Small intestine (tissue), 7 donors: ENCODE results near the gene RAD9A. TPM values are rescaled to one million over a fixed set of nuclear protein-coding genes. Genes with fewer than 3 reads are reported as not detected.
A peak's percentile ranks its signal among the peaks of the same experiment; 100 is the strongest.

Experiments
- DNase-seq, 2 donors: peaks; one replicate each; pipeline versions ENCODE4 v3.0.0 to v3.0.0-alpha.2; 2013
- FAIRE-seq: peaks from 2 replicates; lab custom pipeline; 2012; peaks lifted over from hg19 to GRCh38; lab: Jason Lieb, UNC
- H3K27ac ChIP-seq, 3 donors: one replicate each; pipeline ENCODE4 v1.5.1; 2013; ENCODE audit warnings: low read length in 2 of 3, mild to moderate bottlenecking in 2 of 3, control low read depth in 1 of 3, inconsistent platforms in 1 of 3, low read depth in 1 of 3, moderate library complexity in 1 of 3
- H3K27me3 ChIP-seq, 3 donors: one replicate each; pipeline ENCODE4 v1.6.1; 2013; ENCODE audit warnings: low read length in 3 of 3, inconsistent platforms in 1 of 3; ENCODE audit not compliant: control insufficient read depth in 3 of 3, insufficient read depth in 3 of 3
- H3K36me3 ChIP-seq, 3 donors: one replicate each; pipeline ENCODE4 v1.6.1; 2013; ENCODE audit warnings: low read length in 3 of 3, inconsistent platforms in 1 of 3, low read depth in 1 of 3, mild to moderate bottlenecking in 1 of 3, moderate library complexity in 1 of 3; ENCODE audit not compliant: control insufficient read depth in 3 of 3, insufficient read depth in 2 of 3
- H3K4me1 ChIP-seq, 3 donors: one replicate each; pipeline ENCODE4 v1.6.1; 2013; ENCODE audit warnings: low read length in 2 of 3, inconsistent platforms in 1 of 3, low read depth in 1 of 3, mild to moderate bottlenecking in 1 of 3, moderate library complexity in 1 of 3; ENCODE audit not compliant: control insufficient read depth in 3 of 3, insufficient read depth in 2 of 3
- H3K4me3 ChIP-seq, 3 donors: one replicate each; pipeline ENCODE4 v1.5.1; 2013; ENCODE audit warnings: low read length in 3 of 3, control low read depth in 1 of 3, inconsistent platforms in 1 of 3, low read depth in 1 of 3, mild to moderate bottlenecking in 1 of 3, moderate library complexity in 1 of 3
- H3K9me3 ChIP-seq, 2 donors: one replicate each; pipeline ENCODE4 v1.6.1; 2013; ENCODE audit warnings: low read depth in 1 of 2, low read length in 1 of 2; ENCODE audit not compliant: control insufficient read depth in 2 of 2, insufficient read depth in 1 of 2
- WGBS, 3 donors: extraction: QIAGEN DNeasy Blood & Tissue Kit; methylation state at CpG; one replicate each; pipeline ENCODE4 v1.1.7; 2013; 5-methylcytosine and 5-hydroxymethylcytosine counted together
- polyA plus RNA-seq, 4 donors: library from polyadenylated mRNA; stranded (reverse) in 3 of 4; unstranded in 1 of 4; fragments of 200-250 nt in 3 of 4; fragments of 120-200 nt in 1 of 4; gene quantifications; one replicate each; pipeline versions ENCODE4 v1.2.1 to v1.2.3, GENCODE V29; 2013
- donor health status: healthy with polysubstance abuse.
- donor health status: control.
- donor health status: control.
- donor health status: Bipolar disorder and iron deficiency.
- donor health status: healthy.

The RAD9A gene
- polyA plus RNA-seq, 4 donors = 19.5 to 88.3 (median 40.7) TPM

DNA sequence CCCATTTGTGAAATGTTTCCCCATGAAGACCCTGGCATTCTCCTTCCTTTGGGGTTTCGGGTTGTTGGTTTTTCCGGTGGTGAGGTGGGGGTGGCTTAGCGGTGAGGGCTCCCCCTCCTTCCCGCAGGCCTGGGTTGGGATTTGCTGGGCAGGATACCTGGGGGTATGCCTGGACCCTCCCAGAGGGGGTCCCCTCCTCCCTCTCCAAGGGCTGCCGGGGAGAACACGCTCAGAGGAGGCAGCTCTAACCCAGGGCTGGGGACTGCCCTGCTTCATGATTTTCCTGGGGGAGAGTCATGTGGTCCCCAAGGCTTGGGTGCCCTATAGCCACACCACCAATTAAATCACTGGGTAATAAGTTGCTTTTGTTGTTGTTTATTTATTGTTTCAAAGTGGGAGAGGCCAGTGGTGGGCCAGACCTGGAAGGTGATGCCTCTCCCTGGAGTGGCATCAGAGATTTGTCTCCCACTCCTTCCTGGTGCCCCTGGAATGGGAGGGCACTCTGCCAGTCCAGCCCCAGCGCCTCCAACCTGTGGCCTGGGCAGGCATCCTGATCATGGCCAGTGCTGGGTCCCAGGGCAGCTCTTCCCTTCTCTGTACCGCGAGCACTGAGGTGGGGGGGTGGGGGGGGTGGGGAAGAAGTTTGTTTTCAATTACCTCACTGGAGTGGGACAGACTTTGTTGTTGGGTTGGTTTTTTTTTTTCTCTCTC, 17.1 kb upstream of the RAD9A start:
- WGBS, 3 donors = 21 to 30% (median 22%) methylated on average over 9 of the region's 9 CpGs
- FAIRE-seq (no peak), DNase-seq (no peak)
- Histone ChIP-seq H3K4me1 (peaks cover 3 to 50% (median 8%) of the 10 kb centered on the region in 3 donors), H3K9me3 (no peaks in the 10 kb centered on the region), H3K4me3 (peak overlapping the region in 1 of 3 donors; percentile 59), H3K27me3 (peaks cover 0 to 9% (median 0%) of the 10 kb centered on the region in 3 donors), H3K27ac (peak overlapping the region in 2 of 3 donors; percentile 76 to 79), H3K36me3 (peaks cover 0 to 14% (median 0%) of the 10 kb centered on the region in 3 donors)

GRCh38 chr11:67375320-67376055, 16.3 kb upstream of the RAD9A start:
- Histone ChIP-seq H3K36me3 (peaks cover 0 to 10% (median 0%) of the 10 kb centered on the region in 3 donors), H3K27ac (no peak overlapping the region), H3K9me3 (no peaks in the 10 kb centered on the region), H3K27me3 (peaks cover 0 to 9% (median 0%) of the 10 kb centered on the region in 3 donors), H3K4me3 (no peak overlapping the region), H3K4me1 (peaks cover 3 to 51% (median 8%) of the 10 kb centered on the region in 3 donors)
- 61 to 79% (median 77%) methylated on average over 15 of the region's 15 CpGs for WGBS, 3 donors
- FAIRE-seq = no peak
- no peak for DNase-seq

GRCh38 chr11:67376063-67376820, 15.5 kb upstream of the RAD9A start:
- DNase-seq = no peak
- no peak for FAIRE-seq
- Histone ChIP-seq H3K9me3 (no peaks in the 10 kb centered on the region), H3K27ac (no peak overlapping the region), H3K27me3 (peaks cover 0 to 9% (median 0%) of the 10 kb centered on the region in 3 donors), H3K36me3 (peaks cover 0 to 2% (median 0%) of the 10 kb centered on the region in 3 donors), H3K4me3 (no peak overlapping the region), H3K4me1 (peaks cover 3 to 44% (median 8%) of the 10 kb centered on the region in 3 donors)
- 83 to 87% (median 85%) methylated on average over 7 of the region's 7 CpGs for WGBS, 3 donors

- Histone ChIP-seq H3K27ac (no peak overlapping the region), H3K4me3 (no peak overlapping the region), H3K9me3 (no peaks in the 10 kb centered on the region), H3K4me1 (peaks cover 3 to 35% (median 8%) of the 10 kb centered on the region in 3 donors), H3K27me3 (peaks cover 0 to 9% (median 0%) of the 10 kb centered on the region in 3 donors), H3K36me3 (peaks cover 0 to 2% (median 0%) of the 10 kb centered on the region in 3 donors)
- DNase-seq = no peak
- WGBS, 3 donors = 78 to 84% (median 81%) methylated on average over 6 of the region's 6 CpGs
- no peak for FAIRE-seq
Observed at GRCh38 chr11:67376873-67377808, 14.6 kb upstream of the RAD9A start.

- H3K27ac ChIP-seq = no peak overlapping the region
- no peak for DNase-seq
- peaks cover 0 to 9% (median 0%) of the 10 kb centered on the region in 3 donors for H3K27me3 ChIP-seq
- 94 to 98% (median 94%) methylated on average over 4 of the region's 4 CpGs for WGBS, 3 donors
- peaks cover 3 to 36% (median 8%) of the 10 kb centered on the region in 3 donors for H3K4me1 ChIP-seq
- H3K9me3 ChIP-seq = no peaks in the 10 kb centered on the region
- peaks cover 0 to 2% (median 0%) of the 10 kb centered on the region in 3 donors for H3K36me3 ChIP-seq
- no peak for FAIRE-seq
- no peak overlapping the region for H3K4me3 ChIP-seq
Observed at GRCh38 chr11:67378544-67378943, 13.2 kb upstream of the RAD9A start.

DNA sequence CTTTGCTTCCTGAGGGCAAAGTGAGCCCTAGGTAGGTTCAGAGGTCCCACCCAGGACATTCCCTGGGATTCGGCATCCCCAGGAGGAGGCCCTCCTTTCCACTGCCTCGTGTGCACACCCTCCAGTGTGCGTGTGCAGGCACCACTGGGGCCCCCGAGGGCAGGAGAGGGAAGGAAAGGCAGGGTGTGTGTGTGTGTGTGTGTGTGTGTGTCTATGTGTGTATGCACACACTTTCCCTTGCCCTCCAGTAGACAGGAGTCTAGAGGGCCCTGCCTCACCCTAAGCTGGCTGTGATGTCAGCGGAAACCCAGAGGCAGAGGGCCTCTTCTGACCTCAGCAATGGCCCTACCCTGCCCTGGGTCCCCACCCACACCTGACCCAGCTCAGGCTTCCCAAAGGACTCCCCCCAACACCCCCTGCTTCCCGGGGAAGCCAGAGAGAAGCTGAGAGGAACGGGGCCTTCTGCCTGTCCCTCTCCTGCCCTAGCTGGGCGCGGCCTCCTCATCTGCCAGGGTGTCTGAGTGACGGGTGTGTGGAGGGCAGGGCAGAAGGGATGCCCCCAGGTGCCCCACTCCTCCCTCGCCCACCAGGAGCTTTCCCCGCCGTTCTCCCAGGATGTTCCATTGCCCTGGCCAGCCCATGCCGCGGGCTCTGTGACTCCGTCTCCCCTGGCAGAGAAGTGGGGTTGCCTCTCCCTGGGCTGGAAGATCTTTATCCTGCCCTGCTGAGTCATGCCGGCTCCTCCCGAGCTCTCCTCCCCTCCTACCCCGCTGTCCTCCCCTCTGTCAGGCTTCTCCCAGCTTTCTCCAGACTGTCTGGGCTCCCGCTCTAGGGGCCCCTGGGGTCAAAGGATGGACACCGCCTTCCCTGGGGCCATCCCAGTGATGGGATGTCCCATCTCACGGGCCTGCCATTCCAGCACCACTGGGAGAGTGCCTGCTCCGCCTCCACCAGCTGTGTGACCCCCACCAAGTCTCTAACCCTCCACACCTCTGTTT, 12.4 kb upstream of the RAD9A start:
- peaks cover 0 to 9% (median 0%) of the 10 kb centered on the region in 3 donors for H3K27me3 ChIP-seq
- H3K36me3 ChIP-seq = peaks cover 0 to 2% (median 0%) of the 10 kb centered on the region in 3 donors
- no peak for FAIRE-seq
- DNase-seq = peak; percentile 34 to 80
- peaks cover 0 to 28% (median 5%) of the 10 kb centered on the region in 3 donors for H3K4me1 ChIP-seq
- no peaks in the 10 kb centered on the region for H3K9me3 ChIP-seq
- peak overlapping the region in 1 of 3 donors; percentile 47 for H3K27ac ChIP-seq
- no peak overlapping the region for H3K4me3 ChIP-seq
- WGBS, 3 donors = 55 to 70% (median 61%) methylated on average over 19 to 23 of the region's 23 CpGs
